Stomach (tissue), 4 donors: ENCODE results near the gene ETV5.

Experiments
- EP300 ChIP-seq: sonication (generic); formaldehyde crosslinking; IDR thresholded peaks from one replicate; pipeline ENCODE4 v1.6.1; 2017; ENCODE audit warnings: antibody characterized with exemption
- POLR2A ChIP-seq, 4 donors: fragments of 450-650 bp; IDR thresholded peaks; one replicate each; pipeline ENCODE4 v1.6.1; 2016; ENCODE audit warnings: antibody characterized with exemption in 4 of 4, control low read depth in 2 of 4, mild to moderate bottlenecking in 1 of 4, moderate library complexity in 1 of 4
- TF ChIP-seq, protein P1 (sequence below), 7 experiments: fragments of 450-650 bp in 4 of 7; fragments of 200-600 bp in 3 of 7; sonication (generic) in 3 of 7; IDR thresholded peaks; one replicate each; pipeline ENCODE4 v1.5.1; 2016 to 2019; ENCODE audit warnings: antibody characterized with exemption in 7 of 7, control low read depth in 2 of 7, mild to moderate bottlenecking in 1 of 7

DNA sequence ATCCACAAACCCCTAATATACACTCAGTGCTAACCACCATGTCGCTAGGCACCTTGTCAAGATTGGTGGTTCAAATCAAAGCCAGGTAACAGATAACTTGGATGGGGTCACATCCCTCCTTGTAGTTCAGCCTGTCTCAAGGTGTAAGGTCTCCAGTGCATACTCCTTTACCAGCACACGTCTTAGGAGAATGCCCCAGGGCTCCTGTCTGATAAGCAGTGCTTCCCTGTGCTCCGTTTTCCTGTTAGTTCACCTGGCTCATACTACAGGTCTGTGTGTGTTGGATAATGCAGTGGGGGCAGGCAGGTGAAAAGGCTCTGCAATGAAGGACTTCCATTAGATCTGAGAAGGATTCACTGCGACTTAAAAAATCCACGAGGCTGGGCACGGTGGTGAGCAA lies 50.7 kb downstream of the ETV5 start:
- no peak for TF ChIP-seq EP300
- TF ChIP-seq, protein P1, sequence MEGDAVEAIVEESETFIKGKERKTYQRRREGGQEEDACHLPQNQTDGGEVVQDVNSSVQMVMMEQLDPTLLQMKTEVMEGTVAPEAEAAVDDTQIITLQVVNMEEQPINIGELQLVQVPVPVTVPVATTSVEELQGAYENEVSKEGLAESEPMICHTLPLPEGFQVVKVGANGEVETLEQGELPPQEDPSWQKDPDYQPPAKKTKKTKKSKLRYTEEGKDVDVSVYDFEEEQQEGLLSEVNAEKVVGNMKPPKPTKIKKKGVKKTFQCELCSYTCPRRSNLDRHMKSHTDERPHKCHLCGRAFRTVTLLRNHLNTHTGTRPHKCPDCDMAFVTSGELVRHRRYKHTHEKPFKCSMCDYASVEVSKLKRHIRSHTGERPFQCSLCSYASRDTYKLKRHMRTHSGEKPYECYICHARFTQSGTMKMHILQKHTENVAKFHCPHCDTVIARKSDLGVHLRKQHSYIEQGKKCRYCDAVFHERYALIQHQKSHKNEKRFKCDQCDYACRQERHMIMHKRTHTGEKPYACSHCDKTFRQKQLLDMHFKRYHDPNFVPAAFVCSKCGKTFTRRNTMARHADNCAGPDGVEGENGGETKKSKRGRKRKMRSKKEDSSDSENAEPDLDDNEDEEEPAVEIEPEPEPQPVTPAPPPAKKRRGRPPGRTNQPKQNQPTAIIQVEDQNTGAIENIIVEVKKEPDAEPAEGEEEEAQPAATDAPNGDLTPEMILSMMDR (IDR thresholded peaks at IDR 0.05): no peak
- no peak for TF ChIP-seq POLR2A (IDR thresholded peaks at IDR 0.05)
